ENCODE measurements around the gene SLAIN2.
"Not testable (repeated sequence)": the region's sequence is repeated elsewhere in the genome, so short reads cannot be mapped to it uniquely, and the experiment has no call there.

SLAIN2 gene

DNA sequence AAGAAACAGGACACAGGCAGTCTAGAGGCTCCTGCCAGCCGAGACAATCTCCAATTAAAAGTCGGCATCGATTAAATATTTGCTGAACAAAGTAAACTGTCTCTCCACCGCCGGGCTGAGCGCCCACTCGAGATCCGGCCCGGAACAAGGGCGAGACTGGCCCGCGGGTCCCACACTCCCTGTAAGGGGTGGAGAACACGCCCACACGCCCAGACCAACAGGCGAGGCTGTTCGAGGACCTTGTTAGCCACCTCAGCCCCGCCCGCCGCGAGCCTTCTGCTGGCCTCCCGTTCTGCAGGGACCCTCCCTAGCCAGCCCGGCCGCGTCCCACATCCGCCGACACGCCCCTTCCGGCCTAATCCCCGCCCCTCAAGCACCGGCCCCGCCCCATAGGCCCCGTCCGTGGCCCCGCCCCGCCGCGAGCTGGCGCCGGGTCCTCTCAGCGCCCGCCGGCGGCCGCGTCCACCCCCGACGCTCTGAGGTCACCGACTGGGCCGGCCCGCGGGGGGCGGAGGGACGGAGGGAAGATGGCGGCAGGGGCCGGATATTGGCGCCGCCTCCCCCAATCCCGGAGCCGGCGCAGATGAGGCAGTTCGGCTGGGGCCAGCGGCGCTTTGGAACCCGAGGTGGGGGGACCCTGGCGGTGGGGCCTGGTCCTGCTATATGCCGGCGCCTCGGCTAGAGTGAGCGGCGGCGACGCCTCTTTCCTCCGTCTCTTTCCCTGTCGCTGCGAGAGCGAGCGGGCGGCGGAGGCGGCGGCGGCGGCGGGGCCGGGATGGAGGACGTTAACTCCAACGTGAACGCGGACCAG lies at the start of gene SLAIN2:
SLAIN2 (plus strand) TSS at position 565 of the 811 bp plus-strand sequence; CDS start at position 776, 211 bp downstream.
- peak; percentile 92 to 98 for DNase-seq

DNA sequence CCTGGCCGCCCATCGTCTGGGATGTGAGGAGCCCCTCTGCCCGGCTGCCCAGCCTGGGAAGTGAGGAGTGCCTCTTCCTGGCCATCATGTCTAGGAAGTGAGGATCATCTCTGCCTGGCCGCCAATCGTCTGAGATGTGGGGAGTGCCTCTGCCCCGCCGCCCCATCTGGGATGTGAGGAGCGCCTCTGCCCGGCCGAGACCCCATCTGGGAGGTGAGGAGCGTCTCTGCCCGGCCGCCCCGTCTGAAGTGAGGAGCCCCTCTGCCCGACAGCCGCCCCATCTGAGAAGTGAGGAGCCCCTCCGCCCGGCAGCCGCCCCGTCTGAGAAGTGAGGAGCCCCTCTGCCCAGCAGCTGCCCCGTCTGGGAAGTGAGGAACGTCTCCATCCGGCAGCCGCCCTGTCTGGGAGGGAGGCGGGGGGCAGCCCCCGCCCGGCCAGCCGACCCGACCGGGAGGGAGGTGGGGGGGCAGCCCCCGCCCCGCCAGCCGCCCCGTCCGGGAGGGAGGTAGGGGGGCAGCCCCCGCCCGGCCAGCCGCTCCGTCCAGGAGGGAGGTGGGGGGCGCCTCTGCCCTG lies 49.0 kb upstream of the SLAIN2 start:
- DNase-seq: not testable (repeated sequence)

DNA sequence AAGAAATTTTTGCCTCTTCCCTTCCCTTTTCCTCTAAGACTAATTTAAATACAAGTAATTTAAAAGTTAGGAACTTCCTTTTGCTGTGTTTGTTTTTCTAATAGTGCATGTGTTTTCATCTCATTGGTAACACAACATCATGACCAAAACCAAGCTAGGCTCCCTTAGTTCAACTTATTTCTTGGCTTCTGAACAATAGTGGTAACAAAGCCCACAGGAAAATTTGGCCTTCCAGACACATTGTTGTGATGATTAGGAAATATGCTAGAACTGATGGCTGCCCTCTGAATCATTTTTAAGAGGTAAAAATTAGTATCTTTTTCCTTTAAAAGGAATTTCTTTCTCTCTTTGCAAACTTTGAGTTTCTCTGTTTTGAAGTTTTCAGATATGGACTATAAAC lies 46.2 kb upstream of the SLAIN2 start:
- DNase-seq: no peak

DNA sequence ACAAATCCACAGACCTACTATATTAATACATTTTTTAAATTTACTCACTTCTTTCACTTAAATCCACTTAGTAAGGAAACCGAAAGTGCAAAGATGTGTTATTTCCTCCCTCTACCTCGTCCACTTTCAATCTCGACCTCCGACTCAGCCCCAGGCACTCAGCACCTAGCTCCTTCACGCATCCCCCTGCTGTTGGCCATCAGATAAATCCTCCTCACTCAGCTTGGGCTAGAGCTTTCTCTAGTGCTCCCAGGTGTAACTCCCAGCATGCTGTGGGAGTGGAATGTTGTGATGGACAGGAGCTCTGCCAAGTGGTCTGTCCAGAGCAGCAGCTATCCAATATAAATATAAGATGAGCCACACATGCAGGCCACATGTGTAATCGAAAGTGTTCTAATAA lies 45.0 kb upstream of the SLAIN2 start:
- DNase-seq: no peak

DNA sequence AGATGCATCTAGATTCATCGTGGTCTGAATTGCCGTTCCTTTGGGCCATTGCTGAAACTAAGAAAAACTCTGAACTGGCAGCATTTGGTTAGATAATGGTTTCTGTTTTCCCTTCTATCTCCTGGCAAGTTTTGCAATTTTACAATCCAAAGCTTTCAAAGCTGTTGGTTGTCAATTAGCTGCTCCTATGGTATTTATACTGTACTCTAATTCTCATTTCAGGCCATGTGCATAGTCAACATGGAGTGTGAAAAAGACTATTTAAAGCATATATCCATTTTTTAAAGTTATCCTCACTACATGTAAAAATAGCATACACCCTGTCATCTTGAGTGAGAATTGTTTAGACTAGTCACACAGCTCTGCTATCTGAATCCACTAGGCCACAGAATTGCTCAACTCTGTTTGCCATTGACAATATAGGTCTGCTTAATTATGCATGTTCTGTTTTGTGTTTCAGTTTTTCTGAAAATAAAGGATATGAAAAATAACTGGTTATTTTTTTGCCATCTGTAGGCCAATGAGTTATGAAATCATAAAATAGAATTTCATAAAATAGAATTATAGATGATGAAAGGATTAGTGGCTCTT lies 44.0 kb upstream of the SLAIN2 start:
- DNase-seq: no peak

DNA sequence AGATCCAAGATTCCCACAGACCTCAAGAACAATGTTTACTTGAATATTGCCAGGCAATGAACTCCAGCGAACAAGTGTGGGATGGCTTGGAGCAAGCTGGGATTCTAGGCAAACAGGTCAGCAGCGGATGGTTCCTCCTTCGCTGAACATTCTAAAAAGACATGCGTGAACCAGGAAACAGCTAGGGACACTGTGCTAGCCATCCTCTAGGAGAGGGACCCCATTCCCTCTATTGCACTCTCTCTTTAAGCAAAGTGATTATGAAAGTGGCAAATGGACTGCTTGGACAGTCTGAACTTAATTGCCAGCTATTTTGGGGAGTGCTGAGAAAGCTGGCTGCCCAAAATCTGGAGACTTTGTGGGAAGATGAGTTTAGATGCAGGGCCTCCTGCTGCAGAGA lies 41.8 kb upstream of the SLAIN2 start:
- no peak for DNase-seq

DNA sequence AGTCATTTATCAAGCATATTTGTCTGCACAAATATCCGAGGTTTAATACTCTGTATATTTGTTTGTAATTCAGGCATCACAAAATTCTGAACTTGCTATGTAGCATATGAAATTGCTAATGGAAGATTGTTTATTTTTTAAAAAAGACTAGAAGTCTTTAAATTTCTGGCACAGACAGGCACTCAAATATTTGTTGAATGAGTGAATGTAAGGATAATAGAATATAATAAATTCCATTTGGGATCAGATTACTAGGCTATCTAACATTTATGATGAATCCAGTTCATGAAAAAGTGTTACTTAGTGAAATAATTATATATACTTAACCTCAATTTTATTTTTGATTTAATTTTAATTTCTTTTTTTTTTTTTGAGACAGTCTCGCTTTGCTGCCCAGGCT lies 41.3 kb upstream of the SLAIN2 start:
- no peak for DNase-seq

DNA sequence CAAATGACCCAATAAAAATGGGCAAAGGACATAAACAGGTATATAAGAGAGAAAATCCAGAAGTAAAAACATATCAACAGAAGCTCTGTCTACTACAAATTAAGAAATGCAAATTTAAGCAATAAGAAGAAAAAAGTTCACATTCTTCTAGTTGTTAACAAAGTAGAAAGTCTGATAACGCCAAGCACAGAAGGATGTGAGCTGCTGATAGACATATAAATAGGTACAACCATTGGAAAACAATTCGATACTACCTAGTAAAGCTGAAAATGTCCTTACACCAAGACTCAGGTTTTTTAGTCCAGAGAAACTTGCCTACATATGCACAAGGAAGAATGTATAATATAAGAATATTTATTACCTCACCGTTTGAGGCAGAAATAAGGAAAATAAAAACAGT lies 35.8 kb upstream of the SLAIN2 start:
- no peak for DNase-seq

DNA sequence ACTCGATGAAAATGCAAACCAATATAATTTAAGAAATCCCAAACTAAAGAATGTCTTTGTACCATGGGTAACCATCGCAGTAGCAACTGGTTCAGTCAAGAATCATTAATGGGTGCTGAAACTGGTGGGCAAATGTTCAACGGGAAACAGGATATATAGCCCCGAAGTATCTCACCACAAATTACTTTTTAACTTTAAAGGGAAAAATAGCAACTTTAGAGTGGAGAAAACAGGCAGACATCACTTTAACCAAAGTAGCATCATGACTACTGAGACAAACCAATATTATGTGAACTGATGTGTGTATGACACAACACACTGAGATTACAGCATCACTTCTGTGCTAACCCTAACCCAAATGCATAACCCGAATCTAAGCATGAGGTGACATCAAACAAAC lies 33.8 kb upstream of the SLAIN2 start:
- DNase-seq: no peak

DNA sequence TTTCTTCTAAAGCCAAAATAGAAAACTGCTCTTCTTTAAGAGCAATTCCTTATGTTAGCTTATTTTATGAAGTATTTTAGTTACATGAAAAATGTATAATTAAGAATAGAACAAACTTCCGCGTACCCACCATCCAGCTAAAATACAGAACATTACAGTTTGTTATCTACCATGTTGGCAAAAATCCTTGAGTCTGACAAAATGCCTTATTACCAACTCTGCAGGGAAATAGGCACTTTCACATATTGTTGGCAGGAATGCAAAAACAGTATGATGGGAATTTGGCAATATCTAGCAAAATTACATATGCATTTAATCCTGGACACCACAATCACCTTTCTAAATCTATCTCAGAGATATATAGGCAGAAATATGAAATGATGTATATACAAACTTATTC lies 32.4 kb upstream of the SLAIN2 start:
- no peak for DNase-seq

DNA sequence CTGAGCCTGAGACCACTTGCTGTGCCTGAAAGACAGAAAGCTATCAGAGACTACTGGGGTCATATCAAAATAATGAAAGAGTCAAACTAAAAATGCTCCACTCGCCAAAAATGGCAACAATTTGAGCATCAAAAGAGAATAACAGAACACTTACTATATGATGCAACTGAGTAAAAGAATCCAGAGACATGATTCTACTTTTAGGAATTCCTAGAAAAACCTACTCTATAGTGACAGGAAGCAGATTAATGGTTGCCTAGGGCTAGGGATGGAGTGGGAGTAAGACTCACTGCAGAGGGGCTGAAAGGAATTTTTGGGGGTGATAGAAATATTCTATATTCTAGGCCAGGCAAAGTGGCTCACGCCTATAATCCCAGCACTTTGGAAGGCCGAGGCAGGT lies 29.4 kb upstream of the SLAIN2 start:
- DNase-seq: no peak

DNA sequence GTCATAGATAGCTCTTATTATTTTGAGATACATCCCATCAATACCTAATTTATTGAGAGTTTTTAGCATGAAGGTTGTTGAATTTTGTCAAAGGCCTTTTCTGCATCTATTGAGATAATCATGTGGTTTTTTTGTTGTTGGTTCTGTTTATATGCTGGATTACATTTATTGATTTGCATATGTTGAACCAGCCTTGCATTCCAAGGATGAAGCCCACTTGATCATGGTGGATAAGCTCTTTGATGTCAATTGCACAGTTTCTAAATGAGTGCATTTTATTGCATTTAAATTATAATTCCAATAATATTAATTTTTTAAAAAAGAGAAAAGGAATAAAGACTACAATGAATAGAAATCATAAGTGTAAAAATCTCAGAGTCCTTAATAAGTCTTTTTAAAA lies 26.6 kb upstream of the SLAIN2 start:
- DNase-seq: not testable (repeated sequence)

DNA sequence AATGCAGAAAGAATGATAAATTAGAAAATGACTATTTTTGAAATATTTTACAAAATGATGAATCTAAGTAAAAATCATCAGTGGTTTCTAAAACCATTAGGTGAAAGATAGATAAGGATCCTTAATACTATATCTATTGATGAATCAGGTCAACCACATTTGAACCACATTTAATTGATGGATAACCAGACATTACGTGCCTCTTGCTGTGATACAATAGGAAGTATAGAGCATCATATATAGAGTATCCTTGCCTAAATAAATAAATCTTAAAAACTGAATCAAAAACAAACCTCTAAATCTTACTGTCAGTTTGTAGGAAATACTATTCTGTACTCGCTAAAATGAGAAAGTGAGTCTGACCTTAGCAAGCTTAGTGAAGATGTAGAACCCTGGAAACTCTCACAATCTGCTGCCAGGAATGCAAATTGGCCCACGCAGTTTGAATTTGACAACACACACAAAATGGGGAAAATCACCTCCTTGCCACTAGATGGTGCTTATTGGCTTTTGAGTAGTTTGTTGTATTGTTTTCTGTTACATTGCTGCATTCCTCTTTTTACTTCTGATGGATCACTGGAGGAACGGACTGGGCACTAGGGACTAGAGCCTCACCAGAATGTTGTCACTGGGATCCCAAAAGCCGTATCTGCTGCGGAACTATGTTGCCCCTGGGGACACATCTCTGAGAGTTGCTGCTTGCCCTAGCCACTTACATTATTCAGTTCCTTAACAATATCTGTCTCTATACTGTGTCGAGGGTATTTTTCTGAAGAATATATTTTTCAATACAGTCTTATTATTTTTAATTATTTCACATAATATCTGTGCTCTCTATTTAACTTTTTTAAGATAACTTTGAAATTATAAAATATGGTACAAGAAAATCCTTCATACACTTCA lies 25.4 kb upstream of the SLAIN2 start:
- peak; percentile 20 to 59 for DNase-seq

DNA sequence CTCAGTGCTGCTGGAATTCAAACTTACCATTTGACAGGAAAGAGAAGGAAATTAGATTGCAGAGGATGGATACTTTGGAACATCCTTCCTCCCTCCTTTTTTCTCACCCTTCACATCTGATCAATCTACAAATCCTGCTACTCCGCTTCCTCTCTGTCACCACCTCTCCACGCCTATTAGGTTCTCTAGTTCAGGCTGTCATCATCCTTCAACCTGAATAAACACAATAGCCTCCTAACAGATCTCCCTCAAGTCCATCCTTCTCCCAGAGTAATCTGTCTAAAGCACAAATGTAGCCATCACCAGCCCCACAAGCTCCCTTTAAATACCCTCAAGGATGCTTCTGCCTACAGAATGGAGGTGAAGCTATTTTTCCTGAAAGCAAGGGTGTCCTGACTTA lies 20.0 kb upstream of the SLAIN2 start:
- no peak for DNase-seq

DNA sequence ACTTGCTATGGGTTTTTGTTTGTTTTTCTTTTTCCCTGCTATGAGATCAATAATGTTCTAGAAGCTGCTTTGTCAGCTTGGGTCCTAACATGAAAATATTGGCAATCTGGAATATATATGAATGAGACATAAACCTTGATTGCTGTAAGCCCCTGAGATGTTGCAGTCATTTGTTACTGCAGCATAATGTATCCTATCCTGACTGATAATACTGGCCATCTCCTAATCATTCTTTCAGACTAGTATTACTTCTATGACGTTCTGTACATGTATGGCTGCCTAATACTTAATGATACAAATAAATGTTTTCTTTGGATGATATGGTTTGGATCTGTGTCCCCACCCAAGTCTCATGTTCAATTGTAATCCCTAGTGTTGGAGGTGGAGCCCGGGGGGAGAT lies 19.3 kb upstream of the SLAIN2 start:
- DNase-seq: no peak

DNA sequence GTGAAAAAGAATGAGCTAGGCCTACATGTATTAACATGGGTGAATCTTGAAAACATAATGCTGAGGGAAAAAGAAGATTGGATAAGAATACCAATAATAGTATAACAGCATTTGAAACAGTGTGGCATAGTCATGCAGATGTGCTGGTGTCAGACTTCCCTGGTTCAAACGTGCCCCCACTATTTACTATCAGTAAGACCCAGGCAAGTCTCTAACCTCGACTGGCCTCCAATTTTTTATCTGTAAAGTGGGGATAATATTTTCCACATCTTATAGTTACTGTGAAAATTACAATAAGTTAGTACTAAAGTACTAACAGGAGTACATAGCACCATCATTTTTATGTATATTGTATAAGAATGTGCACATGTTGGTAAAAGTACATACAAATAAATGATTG lies 17.0 kb upstream of the SLAIN2 start:
- no peak for DNase-seq

DNA sequence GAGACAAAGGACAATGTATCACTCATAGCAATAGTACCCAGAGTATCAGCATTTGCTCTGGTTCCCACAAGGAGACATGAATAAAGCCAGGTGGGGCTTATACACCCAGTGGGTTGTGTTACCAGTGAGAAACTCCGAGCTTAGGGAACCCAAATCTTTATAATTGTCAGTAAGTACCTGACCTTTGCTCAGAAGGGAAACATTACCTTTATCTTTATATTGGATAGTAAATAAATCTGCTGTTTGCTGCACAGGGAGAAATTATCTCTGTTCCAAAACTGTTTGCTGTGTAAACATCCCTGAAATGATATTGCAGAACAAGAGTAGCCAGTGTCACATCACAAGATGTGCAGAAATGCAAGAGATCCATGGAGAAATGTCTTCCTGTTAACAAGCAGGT lies 12.1 kb upstream of the SLAIN2 start:
- no peak for DNase-seq

DNA sequence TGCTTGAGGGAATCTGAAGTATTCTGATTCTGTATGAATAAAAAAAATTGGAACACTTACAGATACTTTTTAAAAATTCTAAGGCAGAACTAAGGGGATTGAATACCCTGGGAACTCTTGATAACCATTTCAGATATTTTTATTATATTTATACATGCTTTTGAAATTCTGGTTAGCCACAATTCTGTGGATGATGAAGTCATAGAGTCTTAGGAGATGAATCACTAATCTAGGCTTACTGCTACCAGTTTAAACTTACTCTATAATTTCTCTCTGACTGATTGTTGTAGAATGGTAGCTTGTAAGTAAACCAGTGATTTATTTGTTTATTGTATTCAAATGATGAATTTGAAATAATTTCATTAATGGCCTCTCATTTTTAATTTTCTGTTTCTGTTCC lies 11.4 kb upstream of the SLAIN2 start:
- DNase-seq: peak in 1 of 2 experiments; percentile 71

DNA sequence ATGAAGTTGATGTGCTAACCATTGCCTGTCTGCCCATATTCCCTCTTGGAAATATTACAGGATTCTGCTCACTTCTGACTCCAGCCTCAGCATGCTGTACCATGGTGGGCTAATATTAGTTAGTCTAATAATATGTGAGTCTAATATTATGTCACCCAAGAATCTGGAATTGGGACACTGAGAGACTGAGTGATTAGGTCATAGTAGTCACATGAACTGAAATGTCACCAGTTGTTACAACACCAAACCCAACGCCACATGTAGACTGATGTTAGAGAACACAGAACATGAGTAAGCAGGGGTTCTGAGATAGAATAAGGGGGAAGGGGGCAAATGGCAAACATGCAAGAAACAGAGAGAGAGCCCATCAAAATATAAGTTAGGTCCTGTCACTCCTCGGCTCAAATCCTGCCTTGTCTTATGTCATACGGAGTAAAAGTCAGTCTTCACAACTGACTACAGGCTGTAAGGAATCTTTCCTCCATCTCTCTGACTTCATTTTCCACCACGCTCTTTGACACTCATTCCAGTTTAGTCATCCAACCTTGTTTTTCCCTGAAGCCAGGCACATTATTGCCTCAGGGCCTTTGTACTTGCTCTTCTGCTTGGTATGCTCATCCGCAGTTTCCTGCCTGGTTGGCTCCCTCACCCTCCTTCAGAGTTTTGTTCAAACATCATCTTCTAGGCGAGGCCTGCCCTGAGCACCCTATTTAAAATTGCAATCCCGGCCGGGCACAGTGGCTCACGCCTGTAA lies 9.6 kb upstream of the SLAIN2 start:
- no peak for DNase-seq

DNA sequence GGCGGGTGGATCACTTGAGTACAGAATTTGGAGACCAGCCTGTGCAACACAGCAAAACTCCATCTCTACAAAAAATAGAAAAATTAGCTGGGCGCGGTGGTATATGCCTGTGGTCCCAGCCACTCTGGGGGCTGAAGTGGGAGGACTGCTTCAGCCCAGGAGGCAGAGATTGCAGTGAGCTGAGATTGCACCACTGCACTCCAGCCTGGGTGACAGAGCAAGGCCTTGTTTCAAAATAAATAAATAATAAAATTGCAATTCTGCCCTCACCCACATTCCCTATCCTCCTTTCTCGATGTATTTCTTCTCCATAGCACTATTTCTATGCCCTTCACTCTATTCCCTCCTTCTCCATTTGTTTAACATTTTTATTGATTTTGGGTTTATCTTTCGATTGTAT lies 8.7 kb upstream of the SLAIN2 start:
- DNase-seq: no peak

DNA sequence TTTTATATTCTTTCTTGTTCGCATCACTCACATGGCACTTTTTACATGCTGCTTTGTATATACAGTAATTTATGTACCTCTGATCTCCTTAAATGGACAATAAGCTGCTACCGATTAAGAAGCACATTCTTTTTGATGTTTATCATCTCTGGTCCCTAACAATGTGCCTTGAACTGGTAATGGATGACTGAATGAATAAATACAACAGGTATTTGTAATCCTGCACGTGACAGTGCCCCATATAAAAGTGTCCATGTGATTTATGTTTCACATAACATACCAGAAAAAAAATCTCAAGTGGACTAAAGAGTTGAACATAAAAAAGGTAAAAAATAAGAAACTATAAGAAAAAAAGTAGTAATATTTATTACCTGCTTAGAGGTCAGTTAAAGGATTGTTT lies 7.7 kb upstream of the SLAIN2 start:
- DNase-seq: no peak

DNA sequence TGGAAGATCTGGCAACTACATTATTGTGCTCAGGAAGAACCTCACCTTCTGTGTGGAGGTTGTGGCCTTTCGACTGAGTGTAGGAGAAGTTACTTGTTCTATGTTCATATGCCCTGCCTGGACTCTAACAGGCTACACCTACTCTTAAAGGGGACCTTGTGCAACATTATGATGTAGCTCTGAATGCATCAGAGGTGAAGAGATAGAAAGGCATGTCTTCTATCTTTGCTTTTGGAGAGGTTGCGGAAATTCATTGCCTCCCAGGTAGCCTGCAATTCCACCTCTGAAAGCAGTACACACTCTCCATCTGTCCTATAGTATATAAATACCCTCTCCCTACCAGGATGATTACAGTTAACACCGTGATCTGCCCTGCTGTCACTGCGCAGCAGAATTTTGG lies 7.1 kb upstream of the SLAIN2 start:
- DNase-seq: no peak
